IPS-20b (cell line): Measurements from ENCODE around the gene TMIE.
"Not testable (repeated sequence)": the region's sequence is repeated elsewhere in the genome, so short reads cannot be mapped to it uniquely, and the experiment has no call there.

ENCODE experiments used
- H3K27ac ChIP-seq: one replicate; pipeline ENCODE4 v1.5.1; 2013; ENCODE audit warnings: low read length
- H3K27me3 ChIP-seq: 2 replicates; pipeline ENCODE4 v1.6.1; 2013; ENCODE audit warnings: mild to moderate bottlenecking, low read length, inconsistent platforms; ENCODE audit not compliant: insufficient read depth
- H3K36me3 ChIP-seq: 2 replicates; pipeline ENCODE4 v1.6.1; 2013; ENCODE audit warnings: low read depth, mild to moderate bottlenecking, inconsistent platforms, low read length, moderate library complexity; ENCODE audit not compliant: insufficient read depth
- H3K4me1 ChIP-seq: 2 replicates; pipeline ENCODE4 v1.6.1; 2013; ENCODE audit warnings: mild to moderate bottlenecking, control low read depth, inconsistent platforms, low read length, moderate library complexity; ENCODE audit not compliant: insufficient read depth
- H3K4me3 ChIP-seq: 2 replicates; pipeline ENCODE4 v1.5.1; 2013; ENCODE audit warnings: mild to moderate bottlenecking, low read length, inconsistent platforms
- H3K9ac ChIP-seq: 2 replicates; pipeline ENCODE4 v1.6.1; 2013; ENCODE audit warnings: low read depth, mild to moderate bottlenecking, inconsistent platforms, low read length, moderate library complexity
- H3K9me3 ChIP-seq: 2 replicates; pipeline ENCODE4 v1.6.1; 2013; ENCODE audit warnings: mild to moderate bottlenecking, low read depth, low read length, inconsistent platforms; ENCODE audit not compliant: insufficient read depth

Gene TMIE

DNA sequence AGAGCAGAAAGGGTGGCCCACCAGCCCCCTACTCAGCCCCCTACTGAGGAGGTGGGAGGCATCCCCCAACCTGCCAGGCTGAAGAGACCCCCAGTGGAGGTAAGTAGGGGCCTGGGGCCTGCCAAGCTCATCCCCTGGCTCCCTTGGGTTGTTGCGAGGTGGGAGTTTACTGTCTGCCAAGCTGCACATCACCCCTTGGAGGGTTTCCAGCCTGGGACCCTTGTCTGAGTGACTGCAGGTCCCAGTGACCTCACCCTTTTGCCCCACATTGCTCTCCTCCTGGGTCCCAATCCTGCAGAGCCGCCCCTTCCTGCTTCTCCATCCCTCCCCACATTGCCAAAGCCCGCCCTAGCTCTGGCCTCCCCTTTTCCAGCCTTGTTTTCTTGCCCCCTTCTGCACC lies 6.7 kb upstream of the TMIE start:
- H3K9me3 ChIP-seq, result no peaks in the 10 kb centered on the region
- H3K36me3 ChIP-seq, result no peaks in the 10 kb centered on the region
- no peak overlapping the region for H3K4me3 ChIP-seq
- no peak overlapping the region for H3K27ac ChIP-seq
- H3K27me3 ChIP-seq, result peaks cover 35% of the 10 kb centered on the region
- H3K9ac ChIP-seq, result no peak overlapping the region
- peaks cover 6% of the 10 kb centered on the region for H3K4me1 ChIP-seq

DNA sequence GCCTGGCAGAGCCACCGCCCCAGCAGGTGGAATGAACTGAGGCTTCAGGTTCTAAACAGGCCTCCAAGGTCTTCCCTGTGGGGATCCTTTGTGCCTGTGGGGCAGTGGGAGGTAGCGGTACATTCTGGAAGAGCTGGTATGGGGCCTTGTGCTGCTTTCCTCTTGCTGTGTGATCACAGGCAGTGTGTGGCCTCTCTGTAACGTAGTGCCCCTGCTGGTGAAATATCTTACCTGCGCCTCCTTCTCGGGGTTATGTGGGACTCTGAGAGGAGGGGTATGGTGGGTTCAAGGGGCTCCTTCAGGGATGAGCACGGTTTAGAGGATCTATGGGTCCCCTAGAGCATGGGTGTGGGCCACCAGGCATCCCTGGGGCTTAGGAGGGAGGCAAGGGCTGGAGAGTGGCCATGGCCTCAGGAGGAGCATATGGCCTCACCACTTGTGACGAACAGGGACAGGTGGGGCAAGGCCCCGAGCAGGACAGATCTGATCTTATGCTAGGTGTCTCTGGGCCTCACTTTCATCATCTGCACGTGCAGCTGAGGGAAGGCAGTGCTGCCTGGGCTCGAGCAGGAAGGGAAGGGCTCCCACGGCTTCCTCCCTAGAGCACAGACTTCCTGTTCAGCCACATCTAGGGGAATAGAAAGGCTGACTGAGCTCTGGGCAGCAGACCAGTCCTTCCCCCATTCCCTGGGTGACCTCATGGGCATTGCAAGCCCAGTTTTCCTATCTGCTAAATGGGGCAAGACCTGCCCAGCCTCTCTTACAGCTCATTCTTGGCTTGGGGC lies 5.8 kb upstream of the TMIE start:
- peaks cover 43% of the 10 kb centered on the region for H3K27me3 ChIP-seq
- no peak overlapping the region for H3K27ac ChIP-seq
- H3K4me1 ChIP-seq, result peaks cover 6% of the 10 kb centered on the region
- H3K36me3 ChIP-seq, result no peaks in the 10 kb centered on the region
- H3K4me3 ChIP-seq, result no peak overlapping the region
- H3K9ac ChIP-seq, result no peak overlapping the region
- H3K9me3 ChIP-seq, result no peaks in the 10 kb centered on the region

DNA sequence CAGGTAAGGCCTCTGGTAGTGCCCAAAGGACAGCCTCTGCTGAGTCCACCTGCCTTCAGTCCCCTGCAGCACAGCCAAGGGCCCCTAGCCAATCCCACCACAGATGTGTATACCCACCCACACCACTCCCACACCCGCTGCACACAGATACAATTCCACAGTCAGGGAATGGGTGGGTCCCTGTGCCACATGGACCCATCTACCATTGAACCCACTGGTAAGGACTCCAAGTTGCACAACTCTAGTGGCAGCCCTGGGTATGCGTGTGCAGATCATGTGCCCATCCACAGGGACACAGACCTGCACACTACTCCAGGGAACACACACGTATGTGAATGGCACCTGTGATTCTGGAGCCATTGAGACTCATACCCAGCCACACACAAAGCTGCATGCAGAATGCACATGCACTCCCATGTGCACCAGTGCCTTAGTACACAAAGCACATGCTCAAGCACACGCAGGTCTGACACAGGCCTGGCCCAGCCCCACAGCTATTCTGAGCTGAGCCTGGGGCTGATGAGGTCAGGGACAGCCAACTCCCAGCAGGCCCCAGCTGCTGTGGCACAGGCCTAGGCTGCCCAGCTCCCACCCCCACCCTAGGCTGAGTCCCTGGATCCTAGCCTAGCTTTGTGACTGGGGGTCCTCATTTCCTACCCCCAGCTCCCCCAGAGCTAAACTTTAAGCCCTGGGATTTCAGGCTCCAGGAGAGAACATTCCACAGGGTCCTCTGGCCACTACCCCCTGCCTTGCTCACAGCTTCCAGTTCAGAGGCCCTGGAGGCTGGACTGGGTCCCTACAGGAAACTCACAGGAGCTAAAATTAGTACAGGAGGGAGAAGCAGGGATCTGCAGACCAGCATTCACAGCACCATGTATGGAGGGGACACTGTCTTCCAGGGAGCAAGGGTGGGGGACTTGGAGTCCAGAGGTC lies 5.0 kb upstream of the TMIE start:
- no peak overlapping the region for H3K27ac ChIP-seq
- peaks cover 45% of the 10 kb centered on the region for H3K27me3 ChIP-seq

DNA sequence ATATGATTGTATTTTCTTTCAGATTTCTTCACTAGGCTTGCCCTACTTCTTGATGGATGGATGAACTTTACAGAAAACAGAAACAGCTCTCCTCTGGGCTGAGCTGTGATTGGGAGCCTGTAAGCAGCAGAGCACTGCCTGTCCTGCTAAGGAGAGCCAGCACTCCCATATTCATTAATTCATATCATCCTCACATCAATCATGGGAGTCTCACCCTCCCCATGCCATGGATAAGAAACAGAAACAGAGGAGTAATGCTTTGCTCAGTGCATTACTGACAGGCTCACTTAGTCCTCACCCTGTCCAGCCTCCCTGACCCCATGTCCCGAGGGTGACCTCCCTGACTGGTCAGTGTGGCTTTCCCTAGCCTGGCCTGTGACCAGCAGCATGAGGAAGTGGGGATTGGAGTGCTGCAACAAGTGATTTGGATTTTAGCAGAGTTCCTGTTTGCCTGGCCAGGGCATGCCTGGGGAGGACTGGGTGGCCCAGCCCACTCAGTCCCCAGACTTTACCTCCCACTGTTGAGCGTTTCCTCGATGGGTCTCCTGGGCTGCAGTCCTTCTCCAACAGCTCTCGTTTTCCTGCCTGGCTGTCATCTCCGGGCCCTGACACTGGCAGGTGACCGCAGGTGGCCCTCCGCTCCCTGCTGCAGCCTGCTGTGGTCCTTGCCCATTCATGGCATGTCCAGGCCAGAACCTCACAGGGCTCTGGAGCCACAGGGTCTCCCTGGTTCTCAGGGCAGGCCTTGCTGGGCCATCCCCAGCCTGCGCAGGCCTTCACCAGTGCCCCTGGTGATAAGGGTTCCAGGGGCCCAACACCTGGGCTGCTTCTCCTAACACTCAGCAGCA lies 1.3 kb upstream of the TMIE start:
- no peaks in the 10 kb centered on the region for H3K9me3 ChIP-seq
- no peaks in the 10 kb centered on the region for H3K36me3 ChIP-seq
- no peak overlapping the region for H3K9ac ChIP-seq
- H3K27ac ChIP-seq, result no peak overlapping the region
- peaks cover 44% of the 10 kb centered on the region for H3K27me3 ChIP-seq
- peaks cover 3% of the 10 kb centered on the region; the same call in 1 of the 2 replicates for H3K4me1 ChIP-seq
- H3K4me3 ChIP-seq, result no peak overlapping the region

More for the DNA sequence above, 5.0 kb upstream of the TMIE start:
- Histone ChIP-seq H3K4me1 (peaks cover 9% of the 10 kb centered on the region), H3K4me3 (no peak overlapping the region), H3K36me3 (no peaks in the 10 kb centered on the region), H3K9me3 (no peaks in the 10 kb centered on the region), H3K9ac (no peak overlapping the region)

DNA sequence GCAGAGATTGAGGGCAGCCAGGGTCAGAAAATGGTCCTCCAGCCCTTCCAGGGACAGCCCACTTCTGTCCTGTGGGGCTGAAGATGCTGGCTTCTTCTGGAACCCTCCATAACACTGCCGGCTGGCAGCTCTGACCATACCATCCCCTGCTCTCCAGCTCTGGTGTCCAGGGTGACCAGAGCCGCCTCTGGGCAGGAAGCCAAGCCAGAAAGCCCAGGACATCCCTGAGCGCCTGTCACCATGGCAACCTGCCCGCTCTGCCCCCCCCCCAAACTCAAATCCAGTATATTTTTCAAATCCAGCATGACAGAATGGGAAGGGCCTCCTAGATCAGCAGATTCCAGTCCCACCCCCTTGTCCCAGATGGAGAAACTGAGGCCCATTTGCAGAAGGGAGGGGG lies 420 bp upstream of the TMIE start:
- Histone ChIP-seq H3K4me3 (no peak overlapping the region), H3K9ac (no peak overlapping the region), H3K27me3 (peaks cover 44% of the 10 kb centered on the region), H3K4me1 (peaks cover 3% of the 10 kb centered on the region; the same call in 1 of the 2 replicates), H3K27ac (no peak overlapping the region), H3K36me3 (no peaks in the 10 kb centered on the region), H3K9me3 (no peaks in the 10 kb centered on the region)

DNA sequence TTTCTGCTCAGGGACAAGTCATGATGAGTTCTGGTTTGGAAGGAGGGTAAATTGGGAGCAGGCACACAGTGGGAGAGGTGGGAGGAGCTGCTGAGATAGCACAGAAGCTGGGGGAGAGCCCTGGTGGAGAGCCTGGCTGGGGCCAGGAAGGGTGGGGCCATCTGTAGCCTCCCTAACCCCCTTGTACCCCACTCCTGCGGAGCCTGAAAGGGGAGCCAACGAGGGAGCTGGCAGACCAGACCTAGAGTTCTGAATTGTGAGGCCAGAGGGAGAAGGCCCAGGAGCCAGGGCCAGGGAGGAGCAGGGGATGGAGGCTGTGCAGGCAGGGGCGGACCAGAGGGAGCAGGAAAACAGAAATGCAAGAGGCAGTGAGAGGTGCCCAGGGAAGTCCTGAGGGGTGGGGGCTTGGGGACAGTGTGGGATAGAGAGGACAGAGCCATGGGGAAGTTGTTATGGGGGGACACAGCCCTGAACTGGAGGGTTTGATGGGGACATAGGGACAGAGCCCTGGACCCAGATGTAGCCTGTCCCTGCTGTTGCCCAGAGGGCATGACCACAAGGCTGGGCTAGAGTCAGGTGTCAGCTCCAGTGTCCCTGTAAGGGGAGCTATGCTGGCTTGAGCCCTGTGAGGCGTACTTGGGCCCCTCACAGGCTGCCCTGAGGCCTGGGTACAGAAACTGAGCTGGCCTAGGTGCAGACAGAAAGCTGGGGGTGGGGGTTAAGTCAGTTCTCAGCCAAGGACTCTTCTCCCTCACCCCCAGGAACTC lies 1.2 kb downstream of the TMIE start:
- Histone ChIP-seq H3K4me1 (peaks cover 3% of the 10 kb centered on the region), H3K27me3 (peaks cover 44% of the 10 kb centered on the region), H3K36me3 (no peaks in the 10 kb centered on the region), H3K27ac (no peak overlapping the region), H3K9me3 (no peaks in the 10 kb centered on the region), H3K4me3 (no peak overlapping the region), H3K9ac (no peak overlapping the region)

DNA sequence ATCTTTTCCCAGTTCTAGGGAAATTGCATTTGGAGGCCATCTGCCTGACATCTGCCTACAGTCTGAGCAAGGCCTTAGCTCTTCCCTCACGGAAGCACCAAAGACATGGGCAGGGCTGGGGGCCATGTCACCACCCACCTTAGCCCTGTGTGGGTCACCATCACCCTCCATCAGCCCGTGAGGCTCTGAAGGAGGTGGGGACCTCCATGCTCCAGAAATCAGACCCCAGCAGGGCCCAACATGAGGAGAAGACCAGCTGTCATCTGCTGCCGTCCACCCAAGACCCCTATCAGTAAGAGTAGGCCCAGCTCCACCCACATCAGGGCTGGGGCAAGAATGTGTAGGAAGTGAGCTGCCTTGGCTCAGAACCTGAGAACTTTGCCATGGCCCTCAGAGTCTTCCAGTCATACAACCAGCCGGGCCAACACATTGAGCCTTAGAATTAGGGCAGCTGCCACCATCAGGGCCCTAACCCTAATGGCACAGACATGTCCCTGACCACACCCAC lies 1.9 kb downstream of the TMIE start:
- H3K27ac ChIP-seq, result no peak overlapping the region
- no peaks in the 10 kb centered on the region for H3K9me3 ChIP-seq
- H3K9ac ChIP-seq, result no peak overlapping the region
- H3K4me1 ChIP-seq, result peaks cover 3% of the 10 kb centered on the region
- no peak overlapping the region for H3K4me3 ChIP-seq
- H3K27me3 ChIP-seq, result peaks cover 44% of the 10 kb centered on the region
- no peaks in the 10 kb centered on the region for H3K36me3 ChIP-seq

DNA sequence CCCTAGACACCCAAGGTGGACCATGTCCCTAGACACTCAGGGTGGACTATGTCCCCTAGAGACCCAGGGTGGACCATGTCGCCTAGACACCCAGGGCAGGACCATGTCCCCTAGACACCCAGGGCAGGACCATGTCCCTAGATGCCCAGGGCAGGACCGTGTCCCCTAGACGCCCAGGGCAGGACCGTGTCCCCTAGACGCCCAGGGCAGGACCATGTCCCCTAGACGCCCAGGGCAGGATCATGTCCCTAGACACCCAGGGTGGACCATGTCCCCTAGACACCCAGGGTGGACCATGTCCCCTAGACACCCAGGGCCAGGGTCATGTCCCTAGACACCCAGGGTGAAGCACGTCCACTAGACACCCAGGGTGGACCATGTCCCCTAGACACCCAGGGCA lies 3.2 kb downstream of the TMIE start:
- not testable (repeated sequence) for H3K36me3 ChIP-seq, H3K4me3 ChIP-seq, H3K4me1 ChIP-seq, H3K9ac ChIP-seq, H3K9me3 ChIP-seq, H3K27ac ChIP-seq
- H3K27me3 ChIP-seq, result peaks cover 44% of the 10 kb centered on the region

DNA sequence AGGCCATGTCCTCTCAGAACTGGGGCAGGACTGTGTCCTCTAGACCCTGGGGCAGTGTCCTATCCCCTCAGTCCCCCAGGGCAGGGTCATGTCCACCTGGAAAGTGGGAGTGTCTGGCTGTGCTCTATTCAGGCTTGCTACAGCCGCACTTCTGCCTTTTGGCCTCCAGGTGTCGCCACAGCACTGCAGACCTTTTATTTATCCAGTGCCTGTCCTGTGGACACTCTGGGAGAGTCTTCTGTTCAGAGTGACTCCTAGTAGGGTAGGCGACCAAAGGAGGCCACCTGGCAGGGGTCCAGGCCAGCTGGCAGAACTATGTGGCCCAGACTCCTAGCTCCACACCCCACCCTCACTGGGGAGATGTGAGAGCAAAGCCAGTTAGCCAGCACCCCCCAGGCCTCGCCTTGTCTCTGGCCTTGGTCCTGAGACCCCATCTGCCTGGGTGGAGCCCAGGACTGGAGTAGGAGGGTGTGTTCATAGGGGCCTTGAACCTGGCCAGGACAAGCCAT lies 3.9 kb downstream of the TMIE start:
- no peak overlapping the region for H3K27ac ChIP-seq
- no peaks in the 10 kb centered on the region for H3K36me3 ChIP-seq
- H3K4me3 ChIP-seq, result no peak overlapping the region
- peaks cover 3% of the 10 kb centered on the region for H3K4me1 ChIP-seq
- H3K9ac ChIP-seq, result no peak overlapping the region
- no peaks in the 10 kb centered on the region for H3K9me3 ChIP-seq
- peaks cover 39% of the 10 kb centered on the region for H3K27me3 ChIP-seq

DNA sequence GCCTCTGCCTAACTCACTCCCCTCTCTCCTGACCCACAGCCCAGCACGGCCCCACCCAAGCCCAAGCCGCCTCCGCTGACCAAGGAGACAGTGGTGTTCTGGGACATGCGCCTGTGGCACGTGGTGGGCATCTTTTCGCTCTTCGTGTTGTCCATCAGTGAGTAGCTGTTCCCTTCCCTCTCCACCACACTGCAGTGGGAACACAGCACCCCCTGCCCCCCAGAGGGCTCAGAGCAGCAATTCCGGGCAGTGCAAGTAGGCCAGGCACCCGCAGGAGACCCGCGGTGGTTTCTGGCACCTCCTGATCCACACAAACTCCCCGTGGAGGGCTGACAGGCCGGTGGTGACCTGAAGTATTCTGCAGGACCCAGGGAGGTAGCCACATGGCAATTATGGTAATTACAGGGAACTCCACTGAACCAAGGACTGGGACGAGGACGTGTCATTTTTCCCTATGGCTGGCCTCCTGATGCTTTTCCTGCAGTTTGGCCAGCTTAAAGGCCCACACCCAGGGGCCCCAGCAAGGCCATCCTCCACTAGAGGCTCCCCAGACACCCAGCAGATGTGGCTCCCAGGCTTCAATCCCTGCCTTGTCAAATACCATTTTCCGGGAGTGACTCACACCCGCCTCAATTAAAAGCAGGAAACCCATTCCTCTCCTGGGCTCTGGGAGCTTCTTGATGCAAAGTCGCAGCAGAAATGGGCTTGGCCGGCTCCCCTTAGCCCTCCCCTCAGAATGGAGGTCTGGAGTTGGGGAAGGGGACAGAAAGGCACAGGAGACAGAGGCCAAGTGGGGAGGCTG lies 4.8 kb downstream of the TMIE start:
- Histone ChIP-seq H3K27ac (no peak overlapping the region), H3K4me1 (no peaks in the 10 kb centered on the region; the same call in 1 of the 2 replicates), H3K27me3 (peaks cover 30% of the 10 kb centered on the region), H3K9me3 (no peaks in the 10 kb centered on the region), H3K36me3 (no peaks in the 10 kb centered on the region), H3K4me3 (no peak overlapping the region), H3K9ac (no peak overlapping the region)
